ENCODE data around the gene ZBTB44. TPM values are rescaled to one million over a fixed set of nuclear protein-coding genes. Genes with fewer than 3 reads are reported as not detected.
"Not testable (repeated sequence)": the region's sequence is repeated elsewhere in the genome, so short reads cannot be mapped to it uniquely, and the experiment has no call there.

Gene ZBTB44
- total RNA-seq, 1 experiment from 2014 or later = 27.5 TPM

DNA sequence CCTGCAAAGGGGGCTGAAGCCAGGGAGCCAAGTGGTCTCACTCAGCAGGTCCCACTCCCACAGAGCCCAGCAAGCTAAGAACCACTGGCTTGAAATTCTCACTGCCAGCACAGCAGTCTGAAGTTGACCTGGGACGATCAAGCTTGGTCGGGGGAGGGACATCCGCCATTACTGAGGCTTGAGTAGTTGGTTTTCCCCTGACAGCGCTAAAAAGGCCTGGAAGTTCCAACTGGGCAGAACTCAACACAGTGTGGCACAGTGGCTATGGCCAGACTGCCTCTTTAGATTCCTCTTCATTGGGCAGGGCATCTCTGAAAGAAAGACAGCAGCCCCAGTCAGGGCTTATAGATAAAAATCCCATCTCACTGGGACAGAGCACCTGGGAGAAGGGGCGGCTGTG is 64.8 kb downstream of the ZBTB44 start:
- H3F3A ChIP-seq (ENCODE audit: low read length, unreplicated experiment); H3K9me2 ChIP-seq (replicated peaks; ENCODE audit: low read length); intact Hi-C loops (cut with micrococcal nuclease); H3K4me3 ChIP-seq (ENCODE audit: low read length); H3K4me2 ChIP-seq (ENCODE audit: low read length); H3K36me3 ChIP-seq (ENCODE audit: low read depth, low read length); H2AFZ ChIP-seq (ENCODE audit: low read length); BruUV-seq (replicated peaks); H3K4me1 ChIP-seq (ENCODE audit: insufficient read depth, low read length); H3K9me3 ChIP-seq (ENCODE audit: low read length); H3K27me3 ChIP-seq (ENCODE audit: low read length); POLR2A ChIA-PET (ENCODE audit: unreplicated experiment); H3K9ac ChIP-seq (ENCODE audit: low read length); H3K27ac ChIP-seq (ENCODE audit: low read length); CTCF ChIA-PET; H4K20me1 ChIP-seq (ENCODE audit: low read length); ATAC-seq; DNase-seq: not testable (repeated sequence)
- peaks cover 10% of the 10 kb centered on the region; the same call in 1 of the 2 replicates for H3K79me2 ChIP-seq (ENCODE audit: low read length)

DNA sequence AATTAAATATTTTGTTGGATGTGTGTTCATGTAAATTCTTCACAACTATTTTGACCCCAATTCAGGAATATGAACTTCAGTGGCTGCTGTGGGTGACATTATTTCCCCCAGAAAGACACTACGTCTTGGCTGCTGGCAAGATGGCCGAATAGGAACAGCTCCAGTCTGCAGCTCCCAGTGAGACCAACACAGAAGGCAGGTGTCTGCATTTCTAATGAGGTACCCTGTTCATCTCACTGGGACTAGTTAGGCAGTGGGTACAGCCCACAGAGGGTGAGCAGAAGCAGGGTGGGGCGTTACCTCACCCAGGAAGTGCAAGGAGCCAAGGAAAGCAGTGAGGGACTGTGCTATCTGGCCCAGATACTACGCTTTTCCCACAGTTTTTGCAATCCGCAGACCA is 65.3 kb downstream of the ZBTB44 start:
- Histone ChIP-seq H3K27me3 (ENCODE audit: low read length) (no peaks in the 10 kb centered on the region), H4K20me1 (ENCODE audit: low read length) (no peaks in the 10 kb centered on the region), H3K79me2 (ENCODE audit: low read length) (peaks cover 10% of the 10 kb centered on the region; the same call in 1 of the 2 replicates), H3K4me2 (ENCODE audit: low read length) (no peak overlapping the region), H3K4me3 (ENCODE audit: low read length) (no peak overlapping the region), H3K9me2 (replicated peaks; ENCODE audit: low read length) (no peaks in the 10 kb centered on the region), H3K27ac (ENCODE audit: low read length) (no peak overlapping the region), H3K4me1 (ENCODE audit: insufficient read depth, low read length) (peaks cover 9% of the 10 kb centered on the region; the same call in 1 of the 2 replicates), H3F3A (ENCODE audit: low read length, unreplicated experiment) (no peaks in the 10 kb centered on the region), H2AFZ (ENCODE audit: low read length) (no peak overlapping the region), H3K9me3 (ENCODE audit: low read length) (no peaks in the 10 kb centered on the region), H3K36me3 (ENCODE audit: low read depth, low read length) (no peaks in the 10 kb centered on the region), H3K9ac (ENCODE audit: low read length) (no peak overlapping the region)
- no TSS peak for BruUV-seq (replicated peaks)
- no peak for ATAC-seq
- intact Hi-C loops (cut with micrococcal nuclease) = no loop called here
- POLR2A ChIA-PET (ENCODE audit: unreplicated experiment) = no interaction called here
- TF ChIP-seq EZH2 (IDR thresholded peaks at IDR 0.05; ENCODE audit: low read length, unreplicated experiment) (no peak), EZH2phosphoT487 (IDR thresholded peaks at IDR 0.05; ENCODE audit: borderline replicate concordance, low read length) (no peak)
- TF ChIP-seq, protein P1, sequence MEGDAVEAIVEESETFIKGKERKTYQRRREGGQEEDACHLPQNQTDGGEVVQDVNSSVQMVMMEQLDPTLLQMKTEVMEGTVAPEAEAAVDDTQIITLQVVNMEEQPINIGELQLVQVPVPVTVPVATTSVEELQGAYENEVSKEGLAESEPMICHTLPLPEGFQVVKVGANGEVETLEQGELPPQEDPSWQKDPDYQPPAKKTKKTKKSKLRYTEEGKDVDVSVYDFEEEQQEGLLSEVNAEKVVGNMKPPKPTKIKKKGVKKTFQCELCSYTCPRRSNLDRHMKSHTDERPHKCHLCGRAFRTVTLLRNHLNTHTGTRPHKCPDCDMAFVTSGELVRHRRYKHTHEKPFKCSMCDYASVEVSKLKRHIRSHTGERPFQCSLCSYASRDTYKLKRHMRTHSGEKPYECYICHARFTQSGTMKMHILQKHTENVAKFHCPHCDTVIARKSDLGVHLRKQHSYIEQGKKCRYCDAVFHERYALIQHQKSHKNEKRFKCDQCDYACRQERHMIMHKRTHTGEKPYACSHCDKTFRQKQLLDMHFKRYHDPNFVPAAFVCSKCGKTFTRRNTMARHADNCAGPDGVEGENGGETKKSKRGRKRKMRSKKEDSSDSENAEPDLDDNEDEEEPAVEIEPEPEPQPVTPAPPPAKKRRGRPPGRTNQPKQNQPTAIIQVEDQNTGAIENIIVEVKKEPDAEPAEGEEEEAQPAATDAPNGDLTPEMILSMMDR (conservative IDR thresholded peaks at IDR 0.05; ENCODE audit: low read depth, low read length) = no peak
- CTCF ChIA-PET = no interaction called here
- no peak for DNase-seq

DNA sequence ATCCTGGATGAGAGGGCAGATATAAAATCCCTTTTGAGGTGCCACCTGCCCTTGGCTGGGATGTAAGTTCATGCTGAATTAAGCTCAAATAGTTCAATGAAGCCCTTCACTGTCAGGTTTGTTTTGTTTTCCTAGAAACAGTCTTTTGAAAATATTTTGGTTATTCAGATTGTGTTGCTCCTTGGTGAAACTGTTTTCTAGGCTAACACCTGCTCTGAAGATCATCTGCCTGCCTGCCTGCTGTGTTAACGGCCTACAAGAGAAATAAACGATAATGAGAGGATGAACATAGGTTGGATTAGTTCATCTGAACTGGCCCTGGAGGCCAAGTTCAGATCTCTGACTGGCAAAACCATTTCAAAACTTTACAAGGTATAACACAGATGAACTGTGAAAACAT is 67.4 kb downstream of the ZBTB44 start:
- H3K79me2 ChIP-seq (ENCODE audit: low read length) = peaks cover 8% of the 10 kb centered on the region; the same call in 1 of the 2 replicates
- BruUV-seq (replicated peaks) = no TSS peak
- H3F3A ChIP-seq (ENCODE audit: low read length, unreplicated experiment) = no peaks in the 10 kb centered on the region
- H3K4me1 ChIP-seq (ENCODE audit: insufficient read depth, low read length) = peaks cover 9% of the 10 kb centered on the region; the same call in 1 of the 2 replicates
- ATAC-seq (no peak), DNase-seq (no peak)
- no peak overlapping the region for H3K4me3 ChIP-seq (ENCODE audit: low read length)
- CTCF ChIA-PET = no interaction called here
- intact Hi-C loops (cut with micrococcal nuclease) = no loop called here
- POLR2A ChIA-PET (ENCODE audit: unreplicated experiment) = no interaction called here
- no peaks in the 10 kb centered on the region for H3K27me3 ChIP-seq (ENCODE audit: low read length)
- no peak overlapping the region for H3K4me2 ChIP-seq (ENCODE audit: low read length)
- no peak for TF ChIP-seq EZH2 (IDR thresholded peaks at IDR 0.05; ENCODE audit: low read length, unreplicated experiment)
- TF ChIP-seq, protein P1 (conservative IDR thresholded peaks at IDR 0.05; ENCODE audit: low read depth, low read length) = no peak
- TF ChIP-seq EZH2phosphoT487 (IDR thresholded peaks at IDR 0.05; ENCODE audit: borderline replicate concordance, low read length) = no peak
- H2AFZ ChIP-seq (ENCODE audit: low read length) = no peak overlapping the region
- no peak overlapping the region for H3K27ac ChIP-seq (ENCODE audit: low read length)
- no peaks in the 10 kb centered on the region for H3K9me2 ChIP-seq (replicated peaks; ENCODE audit: low read length)
- H3K9ac ChIP-seq (ENCODE audit: low read length) = no peak overlapping the region
- no peaks in the 10 kb centered on the region for H3K9me3 ChIP-seq (ENCODE audit: low read length)
- H3K36me3 ChIP-seq (ENCODE audit: low read depth, low read length) = no peaks in the 10 kb centered on the region
- no peaks in the 10 kb centered on the region for H4K20me1 ChIP-seq (ENCODE audit: low read length)

Data from PC-3 (cell line).